Pancreas (tissue), 10 donors: ENCODE results near the gene C7orf33. TPM values are rescaled to one million over a fixed set of nuclear protein-coding genes. Genes with fewer than 3 reads are reported as not detected.
"Not testable (repeated sequence)": the region's sequence is repeated elsewhere in the genome, so short reads cannot be mapped to it uniquely, and the experiment has no call there.

Experiments used
- ATAC-seq, 4 donors: fragments of 200-7000 bp; cut with Tn5 transposase; one replicate each; pipeline versions ENCODE4 v1.8.0 to v1.9.1; 2020; ENCODE audit warnings: mild to moderate bottlenecking in 4 of 4, moderate library complexity in 4 of 4
- DNase-seq, 6 donors: peaks; one replicate each; pipeline ENCODE4 v3.0.0-alpha.2; 2020
- FAIRE-seq: peaks from 2 replicates; lab custom pipeline; 2012; peaks lifted over from hg19 to GRCh38; lab: Jason Lieb, UNC
- H3K27ac ChIP-seq, 4 donors: fragments of 200-600 bp; sonication (generic); 1 replicate in 3 of 4; 2 replicates in 1 of 4; pipeline versions ENCODE4 v1.5.0 to v1.8.0; 2020
- H3K27me3 ChIP-seq, 4 donors: fragments of 200-600 bp; one replicate each; pipeline ENCODE4 v1.8.0; 2021
- H3K36me3 ChIP-seq, 3 donors: fragments of 200-600 bp; sonication (generic) in 1 of 3; one replicate each; pipeline versions ENCODE4 v1.5.0 to v1.8.0; 2020 to 2021
- H3K4me1 ChIP-seq, 3 donors: fragments of 200-600 bp; one replicate each; pipeline ENCODE4 v1.8.0; 2021
- H3K4me3 ChIP-seq, 4 donors: fragments of 200-600 bp; sonication (generic) in 2 of 4; one replicate each; pipeline versions ENCODE4 v1.5.0 to v1.8.0; 2020 to 2021
- H3K9me3 ChIP-seq, 4 donors: fragments of 200-600 bp; one replicate each; pipeline ENCODE4 v1.8.0; 2021
- WGBS, 2 donors: extraction: QIAGEN DNeasy Blood & Tissue Kit; methylation state at CpG; one replicate each; pipeline ENCODE4 v1.1.7; 2013; 5-methylcytosine and 5-hydroxymethylcytosine counted together
- intact Hi-C, 3 donors: fragments of 100-400 bp; cut with DNase I; formaldehyde crosslinking; loops; one replicate each; pipeline versions ENCODE4 v1.11.1 to v1.14.2; 2022
- polyA plus RNA-seq, 2 donors: library from polyadenylated mRNA; stranded (reverse); fragments of 200-250 nt; gene quantifications; one replicate each; pipeline ENCODE4 v1.2.3, GENCODE V29; 2013
- total RNA-seq, 6 donors: library from RNA; stranded (reverse); fragmentation: NEBNext Ultra II Directional in 4 of 6; extraction: Animal tissue kit (Norgen Biotek cat#: 25700) in 4 of 6; gene quantifications; one replicate each; pipeline versions ENCODE4 v1.2.1 to v1.2.4, GENCODE V29; 2021 to 2023
- TF ChIP-seq, protein P1 (sequence below), 4 donors: fragments of 200-600 bp; sonication (generic) in 3 of 4; IDR thresholded peaks; one replicate each; pipeline versions ENCODE4 v1.5.0 to v1.8.0; 2021; ENCODE audit warnings: antibody characterized with exemption in 4 of 4
- donor health status: healthy with polysubstance abuse.
- donor health status: DM: no; HTN: no; CAD: no; lungs with moderate emphysema.
- donor health status: DM: no; HTN: no; CAD: no.
- donor health status: control.
- donor health status: control.
- donor health status: Bipolar disorder and iron deficiency.
- donor health status: DM: yes; HTN: yes; CAD: no.
- donor health status: DM: no; HTN: no; CAD: no.
- donor health status: DM: no; HTN: no; CAD: no.
- donor health status: DM: yes; HTN: yes; CAD: no.

The C7orf33 gene
- total and polyA plus RNA-seq, 8 donors = not detected

DNA sequence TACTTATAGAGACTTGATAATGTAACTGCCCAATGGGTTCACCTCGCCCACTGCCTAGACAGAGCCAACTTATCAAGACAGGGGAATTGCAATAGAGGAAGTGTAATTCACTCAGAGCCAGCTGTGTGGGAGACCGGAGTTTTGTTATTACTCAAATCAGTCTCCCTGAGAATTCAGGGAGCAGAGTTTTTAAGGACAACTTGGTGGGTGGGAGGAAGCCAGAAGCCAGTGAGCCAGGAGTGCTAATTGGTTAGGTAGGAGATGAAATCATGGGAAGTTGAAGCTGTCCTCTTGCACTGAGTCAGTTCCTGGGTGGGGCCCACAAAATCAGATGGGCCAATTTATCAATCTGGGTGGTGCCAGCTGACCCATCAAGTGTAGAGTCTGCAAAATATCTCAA, 20.1 kb upstream of the C7orf33 start:
- ATAC-seq = no peak
- WGBS, 2 donors = 82 to 83% methylated on average over 2 of the region's 2 CpGs
- Histone ChIP-seq H3K27ac (no peak overlapping the region), H3K4me1 (no peaks in the 10 kb centered on the region), H3K9me3 (no peaks in the 10 kb centered on the region), H3K4me3 (no peak overlapping the region), H3K36me3 (no peaks in the 10 kb centered on the region), H3K27me3 (no peaks in the 10 kb centered on the region)
- intact Hi-C loops = no loop called here
- TF ChIP-seq, protein P1, sequence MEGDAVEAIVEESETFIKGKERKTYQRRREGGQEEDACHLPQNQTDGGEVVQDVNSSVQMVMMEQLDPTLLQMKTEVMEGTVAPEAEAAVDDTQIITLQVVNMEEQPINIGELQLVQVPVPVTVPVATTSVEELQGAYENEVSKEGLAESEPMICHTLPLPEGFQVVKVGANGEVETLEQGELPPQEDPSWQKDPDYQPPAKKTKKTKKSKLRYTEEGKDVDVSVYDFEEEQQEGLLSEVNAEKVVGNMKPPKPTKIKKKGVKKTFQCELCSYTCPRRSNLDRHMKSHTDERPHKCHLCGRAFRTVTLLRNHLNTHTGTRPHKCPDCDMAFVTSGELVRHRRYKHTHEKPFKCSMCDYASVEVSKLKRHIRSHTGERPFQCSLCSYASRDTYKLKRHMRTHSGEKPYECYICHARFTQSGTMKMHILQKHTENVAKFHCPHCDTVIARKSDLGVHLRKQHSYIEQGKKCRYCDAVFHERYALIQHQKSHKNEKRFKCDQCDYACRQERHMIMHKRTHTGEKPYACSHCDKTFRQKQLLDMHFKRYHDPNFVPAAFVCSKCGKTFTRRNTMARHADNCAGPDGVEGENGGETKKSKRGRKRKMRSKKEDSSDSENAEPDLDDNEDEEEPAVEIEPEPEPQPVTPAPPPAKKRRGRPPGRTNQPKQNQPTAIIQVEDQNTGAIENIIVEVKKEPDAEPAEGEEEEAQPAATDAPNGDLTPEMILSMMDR (IDR thresholded peaks at IDR 0.05) = no peak
- DNase-seq = no peak
- FAIRE-seq = no peak

DNA sequence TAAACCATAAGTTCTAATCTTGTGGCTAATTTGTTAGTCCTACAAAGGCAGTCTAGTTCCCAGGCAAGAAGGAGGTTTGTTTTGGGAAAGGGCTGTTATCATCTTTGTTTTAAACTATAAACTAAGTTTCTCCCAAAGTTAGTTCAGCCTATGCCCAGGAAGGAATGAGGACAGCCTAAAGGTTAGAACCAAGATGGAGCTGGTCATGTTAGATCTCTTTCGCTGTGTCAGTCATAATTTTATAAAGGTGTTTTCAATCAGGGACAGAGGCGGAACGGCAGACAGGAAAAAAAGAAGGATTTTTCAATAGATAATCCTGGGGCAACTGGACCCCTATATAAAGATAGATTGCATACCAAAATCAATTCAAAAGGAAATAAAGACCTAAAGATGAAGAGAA, 19.6 kb upstream of the C7orf33 start:
- H3K4me3 ChIP-seq, intact Hi-C loops, H3K27ac ChIP-seq, H3K4me1 ChIP-seq, DNase-seq, H3K27me3 ChIP-seq, FAIRE-seq, H3K9me3 ChIP-seq, H3K36me3 ChIP-seq, ATAC-seq: not testable (repeated sequence)
- WGBS, 2 donors = 87 to 90% methylated on average over 3 of the region's 3 CpGs

DNA sequence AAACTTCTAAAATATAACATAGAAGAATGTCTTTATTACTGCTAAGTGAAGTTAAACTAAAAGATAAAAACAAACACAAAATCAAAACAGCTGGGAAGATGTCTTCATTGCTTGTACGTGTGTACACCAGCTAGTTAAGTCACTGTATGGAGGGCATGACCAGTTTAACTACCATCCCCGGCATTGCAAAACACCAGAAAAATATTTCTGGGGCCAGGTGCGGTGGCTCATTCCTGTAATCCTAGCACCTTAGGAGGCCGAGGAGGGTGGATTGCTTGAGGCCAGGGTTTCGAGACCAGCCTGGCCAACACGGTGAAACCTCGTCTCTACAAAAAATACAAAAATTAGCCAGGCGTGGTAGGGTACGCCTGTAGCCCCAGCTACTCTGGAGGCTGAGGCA, 19.2 kb upstream of the C7orf33 start:
- intact Hi-C loops = no loop called here
- no peak for ATAC-seq
- no peaks in the 10 kb centered on the region for H3K9me3 ChIP-seq
- H3K27me3 ChIP-seq = no peaks in the 10 kb centered on the region
- no peaks in the 10 kb centered on the region for H3K4me1 ChIP-seq
- TF ChIP-seq, protein P1 (IDR thresholded peaks at IDR 0.05) = no peak
- H3K4me3 ChIP-seq = no peak overlapping the region
- H3K27ac ChIP-seq = no peak overlapping the region
- no peak for FAIRE-seq
- WGBS, 2 donors = 70 to 72% methylated on average over 9 of the region's 9 CpGs
- DNase-seq = no peak
- H3K36me3 ChIP-seq = no peaks in the 10 kb centered on the region

DNA sequence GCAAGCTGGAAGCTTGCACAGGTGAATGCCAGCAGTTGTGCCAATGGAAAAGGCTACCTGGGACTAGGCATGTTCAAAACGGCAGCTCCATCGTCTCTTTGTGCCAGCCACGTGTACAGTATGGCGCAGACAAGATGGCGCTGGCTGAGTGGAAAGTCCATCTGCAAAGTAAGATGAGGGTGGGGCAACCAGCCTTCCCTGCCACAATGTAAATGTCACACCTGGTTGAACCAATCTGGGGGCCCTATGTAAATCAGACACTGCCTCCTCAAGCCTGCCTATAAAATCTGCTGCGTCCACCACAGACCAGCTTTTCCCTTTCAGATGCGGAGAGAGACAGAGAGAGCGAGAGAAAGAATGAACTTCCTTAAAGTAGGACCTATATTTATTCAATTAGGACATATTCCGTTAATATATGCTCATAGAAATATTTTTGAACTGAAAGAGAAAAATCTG, 18.5 kb upstream of the C7orf33 start:
- no peaks in the 10 kb centered on the region for H3K27me3 ChIP-seq
- intact Hi-C loops = no loop called here
- 76 to 83% methylated on average over 9 of the region's 9 CpGs for WGBS, 2 donors
- DNase-seq = no peak
- FAIRE-seq = no peak
- no peaks in the 10 kb centered on the region for H3K9me3 ChIP-seq
- no peaks in the 10 kb centered on the region for H3K4me1 ChIP-seq
- TF ChIP-seq, protein P1 (IDR thresholded peaks at IDR 0.05) = no peak
- H3K36me3 ChIP-seq = no peaks in the 10 kb centered on the region
- no peak for ATAC-seq
- no peak overlapping the region for H3K27ac ChIP-seq
- no peak overlapping the region for H3K4me3 ChIP-seq

DNA sequence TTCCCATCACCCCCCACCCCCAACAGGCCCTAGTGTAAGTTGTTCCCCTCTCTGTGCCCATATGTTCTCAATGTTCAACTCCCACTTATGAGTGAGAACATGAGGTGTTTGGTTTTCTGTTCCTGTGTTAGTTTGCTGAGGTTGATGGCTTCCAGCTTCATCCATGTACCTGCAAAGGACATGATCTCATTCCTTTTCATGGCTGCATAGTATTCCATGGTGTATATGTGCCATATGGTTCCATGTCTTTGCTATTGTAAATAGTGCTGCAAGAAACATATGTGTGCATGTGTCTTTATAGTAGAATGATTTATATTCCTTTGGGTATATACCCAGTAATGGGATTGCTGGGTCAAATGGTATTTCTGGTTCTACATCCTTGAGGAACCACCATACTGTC, 17.0 kb upstream of the C7orf33 start:
- H3K27ac ChIP-seq, H3K36me3 ChIP-seq, DNase-seq, H3K4me1 ChIP-seq, ATAC-seq, H3K4me3 ChIP-seq, FAIRE-seq, H3K9me3 ChIP-seq, intact Hi-C loops, H3K27me3 ChIP-seq: not testable (repeated sequence)

DNA sequence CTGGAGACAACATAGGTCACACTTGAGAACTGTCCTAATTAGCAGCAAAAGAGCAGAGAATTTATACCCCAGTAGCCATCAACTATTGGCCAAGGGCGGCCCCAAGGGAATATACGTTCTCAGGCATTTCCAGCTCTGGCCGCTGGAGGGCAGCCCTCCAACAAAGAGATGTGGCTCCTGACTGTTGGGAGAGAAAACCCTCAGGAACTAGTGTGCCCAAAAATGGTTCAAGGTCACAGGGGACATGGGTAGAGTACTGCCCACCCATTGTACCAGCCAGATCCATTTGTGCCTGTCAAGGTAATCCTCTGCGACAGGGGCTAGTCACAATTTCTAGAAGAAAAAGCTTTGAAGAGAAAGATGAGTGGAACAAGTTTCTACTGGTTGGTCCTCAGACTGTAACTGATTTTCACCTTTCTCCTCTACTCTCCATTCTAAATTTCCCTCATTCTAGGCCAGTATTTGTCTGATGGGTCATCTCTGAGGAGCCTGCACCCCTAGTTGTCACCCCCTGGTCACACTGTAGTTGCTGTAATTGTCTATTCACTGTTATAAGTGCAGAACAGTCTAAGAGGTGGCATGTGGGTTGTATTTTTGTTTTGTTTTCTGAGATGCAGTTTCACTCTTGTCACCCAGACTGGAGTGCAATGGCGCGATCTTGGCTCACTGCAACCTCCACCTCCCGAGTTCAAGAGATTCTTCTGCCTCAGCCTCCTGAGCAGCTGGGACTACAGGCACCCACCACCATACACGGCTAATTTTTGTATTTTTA, 14.7 kb upstream of the C7orf33 start:
- Histone ChIP-seq H3K27me3 (no peaks in the 10 kb centered on the region), H3K9me3 (no peaks in the 10 kb centered on the region), H3K36me3 (no peaks in the 10 kb centered on the region), H3K27ac (no peak overlapping the region), H3K4me1 (no peaks in the 10 kb centered on the region), H3K4me3 (no peak overlapping the region)
- ATAC-seq (peak; percentile 69 to 95 (median 92)), FAIRE-seq (no peak), DNase-seq (peak; percentile 21 to 84 (median 60))
- WGBS, 2 donors = 32 to 36% methylated on average over 8 of the region's 8 CpGs
- TF ChIP-seq, protein P1 (IDR thresholded peaks at IDR 0.05) = peak; percentile 63 to 86 (median 75)
- intact Hi-C loops = loop anchor here in 2 of 3 donors (5.0 kb wide), 1 partner anchor 386 kb away; no protein-coding TSS in a partner anchor
